Measurements from ENCODE around the gene C17orf78.
A peak's percentile ranks its signal among the peaks of the same experiment; 100 is the strongest.
"Not testable (repeated sequence)": the region's sequence is repeated elsewhere in the genome, so short reads cannot be mapped to it uniquely, and the experiment has no call there.

C17orf78 gene

GRCh38 chr17:37375706-37376105, at the start of gene C17orf78:
Gene C17orf78 (plus strand): TSS chr17:37375985. CDS start chr17:37376093, 108 bp downstream.
- DNase-seq (ENCODE audit: low read depth), result no peak

GRCh38 chr17:37327341-37328090, 48.3 kb upstream of the C17orf78 start:
- DNase-seq (ENCODE audit: low read depth), result peak; percentile 99

- no peak for DNase-seq (ENCODE audit: low read depth)
Measured at GRCh38 chr17:37338847-37339246, 36.9 kb upstream of the C17orf78 start.

GRCh38 chr17:37339321-37339720, 36.5 kb upstream of the C17orf78 start:
- peak; percentile 43 for DNase-seq (ENCODE audit: low read depth)

GRCh38 chr17:37340804-37341203, 35.0 kb upstream of the C17orf78 start:
- no peak for DNase-seq (ENCODE audit: low read depth)

GRCh38 chr17:37342589-37342988, 33.2 kb upstream of the C17orf78 start:
- no peak for DNase-seq (ENCODE audit: low read depth)

- DNase-seq (ENCODE audit: low read depth), result no peak
Measured at GRCh38 chr17:37344519-37344918, 31.3 kb upstream of the C17orf78 start.

GRCh38 chr17:37346863-37347402, 28.9 kb upstream of the C17orf78 start:
- DNase-seq (ENCODE audit: low read depth), result not testable (repeated sequence)

- DNase-seq (ENCODE audit: low read depth), result not testable (repeated sequence)
Measured at GRCh38 chr17:37356796-37357569, 18.8 kb upstream of the C17orf78 start.

- DNase-seq (ENCODE audit: low read depth), result peak; percentile 61
Measured at GRCh38 chr17:37358098-37358829, 17.5 kb upstream of the C17orf78 start.

- peak; percentile 95 for DNase-seq (ENCODE audit: low read depth)
Measured at GRCh38 chr17:37358830-37359681, 16.7 kb upstream of the C17orf78 start.

GRCh38 chr17:37359682-37360188, 16.1 kb upstream of the C17orf78 start:
- no peak for DNase-seq (ENCODE audit: low read depth)

GRCh38 chr17:37360632-37361031, 15.2 kb upstream of the C17orf78 start:
- peak; percentile 88 for DNase-seq (ENCODE audit: low read depth)

GRCh38 chr17:37361543-37361942, 14.2 kb upstream of the C17orf78 start:
- peak; percentile 90 for DNase-seq (ENCODE audit: low read depth)

- DNase-seq (ENCODE audit: low read depth), result peak; percentile 81
Measured at GRCh38 chr17:37365589-37365988, 10.2 kb upstream of the C17orf78 start.

GRCh38 chr17:37368577-37368976, 7.2 kb upstream of the C17orf78 start:
- peak; percentile 76 for DNase-seq (ENCODE audit: low read depth)

GRCh38 chr17:37373530-37374159, 2.1 kb upstream of the C17orf78 start:
- peak; percentile 81 for DNase-seq (ENCODE audit: low read depth)

GRCh38 chr17:37382056-37382455, 6.3 kb downstream of the C17orf78 start:
- no peak for DNase-seq (ENCODE audit: low read depth)

GRCh38 chr17:37384560-37385149, 8.9 kb downstream of the C17orf78 start:
- peak; percentile 11 for DNase-seq (ENCODE audit: low read depth)

GRCh38 chr17:37385474-37385990, 9.7 kb downstream of the C17orf78 start:
- no peak for DNase-seq (ENCODE audit: low read depth)

All from amniotic epithelial cell (primary cell).